GM12865 (cell line): Measurements from ENCODE around the gene NPR2.

Experiments
- DNase-seq: peaks from one replicate; pipeline ENCODE4 v3.0.0; 2010; ENCODE audit warnings: low read depth
- H3K4me3 ChIP-seq: 2 replicates; pipeline ENCODE4 v1.5.1; 2011; ENCODE audit warnings: mild to moderate bottlenecking, low read depth, low read length, control low read depth
- CTCF ChIP-seq: IDR thresholded peaks from 2 replicates; pipeline ENCODE4 v1.5.1; 2011; ENCODE audit warnings: low read length, control low read depth, low read depth, inconsistent platforms; ENCODE audit not compliant: insufficient read depth; ENCODE audit errors: missing control alignments

NPR2 gene

GRCh38 chr9:35755071-35755470 lies 36.3 kb upstream of the NPR2 start:
- TF ChIP-seq CTCF, result no peak
- H3K4me3 ChIP-seq, result no peak overlapping the region
- no peak for DNase-seq

GRCh38 chr9:35756275-35757225 lies 34.8 kb upstream of the NPR2 start:
- peak; percentile 93 for TF ChIP-seq CTCF
- peak overlapping the region; percentile 57 for H3K4me3 ChIP-seq
- peak; percentile 89 for DNase-seq

GRCh38 chr9:35757226-35757891 lies 34.0 kb upstream of the NPR2 start:
- TF ChIP-seq CTCF, result no peak
- DNase-seq, result peak; percentile 76
- H3K4me3 ChIP-seq, result peak overlapping the region; percentile 57

- TF ChIP-seq CTCF, result no peak
- peak overlapping the region; percentile 57 for H3K4me3 ChIP-seq
- DNase-seq, result no peak
Measured at GRCh38 chr9:35757892-35758275, 33.5 kb upstream of the NPR2 start.

- TF ChIP-seq CTCF, result no peak
- H3K4me3 ChIP-seq, result peak overlapping the region; percentile 57
Measured at GRCh38 chr9:35758475-35759050, 32.8 kb upstream of the NPR2 start.

GRCh38 chr9:35759795-35760194 lies 31.6 kb upstream of the NPR2 start:
- H3K4me3 ChIP-seq, result no peak overlapping the region
- no peak for DNase-seq
- TF ChIP-seq CTCF, result no peak

More at GRCh38 chr9:35758475-35759050, 32.8 kb upstream of the NPR2 start:
- no peak for DNase-seq
